ENCODE data around the gene TP53I13.

Gene TP53I13

GRCh38 chr17:29619251-29619650, 50.8 kb downstream of the TP53I13 start:
- peak; percentile 46 for ATAC-seq
- TF ChIP-seq GLIS3 (CRISPR knock-in tag; IDR thresholded peaks at IDR 0.05) (no peak), TOX (CRISPR knock-in tag; IDR thresholded peaks at IDR 0.05; ENCODE audit: borderline replicate concordance) (no peak), BACH2 (CRISPR knock-in tag; IDR thresholded peaks at IDR 0.05; ENCODE audit: borderline replicate concordance) (no peak)

- peak; percentile 6; the same call in 1 of the 3 replicates for ATAC-seq
- no peak for TF ChIP-seq ZNF8 (CRISPR knock-in tag; IDR thresholded peaks at IDR 0.05)
- TF ChIP-seq ZNF70 (CRISPR knock-in tag; IDR thresholded peaks at IDR 0.05) = no peak
- no peak for TF ChIP-seq ZC3H10 (CRISPR knock-in tag; IDR thresholded peaks at IDR 0.05)
- no peak for TF ChIP-seq TSHZ2 (CRISPR knock-in tag; IDR thresholded peaks at IDR 0.05)
- TF ChIP-seq PATZ1 (CRISPR knock-in tag; IDR thresholded peaks at IDR 0.05; ENCODE audit: borderline replicate concordance) = no peak
- TF ChIP-seq GLIS3 (CRISPR knock-in tag; IDR thresholded peaks at IDR 0.05) = no peak
- no peak for TF ChIP-seq BACH2 (CRISPR knock-in tag; IDR thresholded peaks at IDR 0.05; ENCODE audit: borderline replicate concordance)
- no peak for TF ChIP-seq ESRRG (CRISPR knock-in tag; IDR thresholded peaks at IDR 0.05)
- no peak for TF ChIP-seq RARB (CRISPR knock-in tag; IDR thresholded peaks at IDR 0.05)
- TF ChIP-seq CSRNP3 (CRISPR knock-in tag; IDR thresholded peaks at IDR 0.05) = no peak
- no peak for TF ChIP-seq TCF4 (CRISPR knock-in tag; IDR thresholded peaks at IDR 0.05; ENCODE audit: borderline replicate concordance)
- TF ChIP-seq CSDC2 (CRISPR knock-in tag; IDR thresholded peaks at IDR 0.05) = no peak
Measured at GRCh38 chr17:29620271-29620670, 51.8 kb downstream of the TP53I13 start.

- no peak for TF ChIP-seq ISL1 (CRISPR knock-in tag; IDR thresholded peaks at IDR 0.05)
- TF ChIP-seq PATZ1 (CRISPR knock-in tag; IDR thresholded peaks at IDR 0.05; ENCODE audit: borderline replicate concordance) = no peak
- no peak for TF ChIP-seq TOX (CRISPR knock-in tag; IDR thresholded peaks at IDR 0.05; ENCODE audit: borderline replicate concordance)
- TF ChIP-seq ESRRG (CRISPR knock-in tag; IDR thresholded peaks at IDR 0.05) = no peak
- ATAC-seq = no peak
Measured at GRCh38 chr17:29620779-29621500, 52.4 kb downstream of the TP53I13 start.

- peak; percentile 16; the same call in 2 of the 3 replicates for ATAC-seq
- TF ChIP-seq TSHZ2 (CRISPR knock-in tag; IDR thresholded peaks at IDR 0.05) (no peak), ZC3H10 (CRISPR knock-in tag; IDR thresholded peaks at IDR 0.05) (no peak), OSR1 (CRISPR knock-in tag; IDR thresholded peaks at IDR 0.05) (no peak), BACH2 (CRISPR knock-in tag; IDR thresholded peaks at IDR 0.05; ENCODE audit: borderline replicate concordance) (no peak), RARB (CRISPR knock-in tag; IDR thresholded peaks at IDR 0.05) (no peak), CSDC2 (CRISPR knock-in tag; IDR thresholded peaks at IDR 0.05) (no peak), POU6F1 (CRISPR knock-in tag; IDR thresholded peaks at IDR 0.05; ENCODE audit: borderline replicate concordance, low read depth) (no peak), CSRNP3 (CRISPR knock-in tag; IDR thresholded peaks at IDR 0.05) (no peak), ISL1 (CRISPR knock-in tag; IDR thresholded peaks at IDR 0.05) (no peak), ESRRG (CRISPR knock-in tag; IDR thresholded peaks at IDR 0.05) (no peak), ARNTL (CRISPR knock-in tag; IDR thresholded peaks at IDR 0.05; ENCODE audit: borderline replicate concordance, low read depth) (no peak), ZFP30 (CRISPR knock-in tag; IDR thresholded peaks at IDR 0.05) (no peak), TOX (CRISPR knock-in tag; IDR thresholded peaks at IDR 0.05; ENCODE audit: borderline replicate concordance) (no peak), GLIS3 (CRISPR knock-in tag; IDR thresholded peaks at IDR 0.05) (no peak)
Measured at GRCh38 chr17:29621751-29622194, 53.3 kb downstream of the TP53I13 start.

Measured in SK-N-SH treated with all-trans-retinoic acid at 6 μM for 48 hours (cell line).